ENCODE measurements around the gene ADCK1.

ADCK1 gene

GRCh38 chr14:77911356-77911755 is 111.4 kb downstream of the ADCK1 start (continued):
- TF ChIP-seq, protein P1, sequence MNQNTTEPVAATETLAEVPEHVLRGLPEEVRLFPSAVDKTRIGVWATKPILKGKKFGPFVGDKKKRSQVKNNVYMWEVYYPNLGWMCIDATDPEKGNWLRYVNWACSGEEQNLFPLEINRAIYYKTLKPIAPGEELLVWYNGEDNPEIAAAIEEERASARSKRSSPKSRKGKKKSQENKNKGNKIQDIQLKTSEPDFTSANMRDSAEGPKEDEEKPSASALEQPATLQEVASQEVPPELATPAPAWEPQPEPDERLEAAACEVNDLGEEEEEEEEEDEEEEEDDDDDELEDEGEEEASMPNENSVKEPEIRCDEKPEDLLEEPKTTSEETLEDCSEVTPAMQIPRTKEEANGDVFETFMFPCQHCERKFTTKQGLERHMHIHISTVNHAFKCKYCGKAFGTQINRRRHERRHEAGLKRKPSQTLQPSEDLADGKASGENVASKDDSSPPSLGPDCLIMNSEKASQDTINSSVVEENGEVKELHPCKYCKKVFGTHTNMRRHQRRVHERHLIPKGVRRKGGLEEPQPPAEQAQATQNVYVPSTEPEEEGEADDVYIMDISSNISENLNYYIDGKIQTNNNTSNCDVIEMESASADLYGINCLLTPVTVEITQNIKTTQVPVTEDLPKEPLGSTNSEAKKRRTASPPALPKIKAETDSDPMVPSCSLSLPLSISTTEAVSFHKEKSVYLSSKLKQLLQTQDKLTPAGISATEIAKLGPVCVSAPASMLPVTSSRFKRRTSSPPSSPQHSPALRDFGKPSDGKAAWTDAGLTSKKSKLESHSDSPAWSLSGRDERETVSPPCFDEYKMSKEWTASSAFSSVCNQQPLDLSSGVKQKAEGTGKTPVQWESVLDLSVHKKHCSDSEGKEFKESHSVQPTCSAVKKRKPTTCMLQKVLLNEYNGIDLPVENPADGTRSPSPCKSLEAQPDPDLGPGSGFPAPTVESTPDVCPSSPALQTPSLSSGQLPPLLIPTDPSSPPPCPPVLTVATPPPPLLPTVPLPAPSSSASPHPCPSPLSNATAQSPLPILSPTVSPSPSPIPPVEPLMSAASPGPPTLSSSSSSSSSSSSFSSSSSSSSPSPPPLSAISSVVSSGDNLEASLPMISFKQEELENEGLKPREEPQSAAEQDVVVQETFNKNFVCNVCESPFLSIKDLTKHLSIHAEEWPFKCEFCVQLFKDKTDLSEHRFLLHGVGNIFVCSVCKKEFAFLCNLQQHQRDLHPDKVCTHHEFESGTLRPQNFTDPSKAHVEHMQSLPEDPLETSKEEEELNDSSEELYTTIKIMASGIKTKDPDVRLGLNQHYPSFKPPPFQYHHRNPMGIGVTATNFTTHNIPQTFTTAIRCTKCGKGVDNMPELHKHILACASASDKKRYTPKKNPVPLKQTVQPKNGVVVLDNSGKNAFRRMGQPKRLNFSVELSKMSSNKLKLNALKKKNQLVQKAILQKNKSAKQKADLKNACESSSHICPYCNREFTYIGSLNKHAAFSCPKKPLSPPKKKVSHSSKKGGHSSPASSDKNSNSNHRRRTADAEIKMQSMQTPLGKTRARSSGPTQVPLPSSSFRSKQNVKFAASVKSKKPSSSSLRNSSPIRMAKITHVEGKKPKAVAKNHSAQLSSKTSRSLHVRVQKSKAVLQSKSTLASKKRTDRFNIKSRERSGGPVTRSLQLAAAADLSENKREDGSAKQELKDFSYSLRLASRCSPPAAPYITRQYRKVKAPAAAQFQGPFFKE (tag by site-specific recombination; IDR thresholded peaks at IDR 0.05; ENCODE audit: borderline replicate concordance): no peak
- TF ChIP-seq ZNF391 (tag by site-specific recombination; IDR thresholded peaks at IDR 0.05; ENCODE audit: borderline replicate concordance, low read depth) (no peak), EGR2 (tag by site-specific recombination; IDR thresholded peaks at IDR 0.05; ENCODE audit: low read depth) (no peak)

DNA sequence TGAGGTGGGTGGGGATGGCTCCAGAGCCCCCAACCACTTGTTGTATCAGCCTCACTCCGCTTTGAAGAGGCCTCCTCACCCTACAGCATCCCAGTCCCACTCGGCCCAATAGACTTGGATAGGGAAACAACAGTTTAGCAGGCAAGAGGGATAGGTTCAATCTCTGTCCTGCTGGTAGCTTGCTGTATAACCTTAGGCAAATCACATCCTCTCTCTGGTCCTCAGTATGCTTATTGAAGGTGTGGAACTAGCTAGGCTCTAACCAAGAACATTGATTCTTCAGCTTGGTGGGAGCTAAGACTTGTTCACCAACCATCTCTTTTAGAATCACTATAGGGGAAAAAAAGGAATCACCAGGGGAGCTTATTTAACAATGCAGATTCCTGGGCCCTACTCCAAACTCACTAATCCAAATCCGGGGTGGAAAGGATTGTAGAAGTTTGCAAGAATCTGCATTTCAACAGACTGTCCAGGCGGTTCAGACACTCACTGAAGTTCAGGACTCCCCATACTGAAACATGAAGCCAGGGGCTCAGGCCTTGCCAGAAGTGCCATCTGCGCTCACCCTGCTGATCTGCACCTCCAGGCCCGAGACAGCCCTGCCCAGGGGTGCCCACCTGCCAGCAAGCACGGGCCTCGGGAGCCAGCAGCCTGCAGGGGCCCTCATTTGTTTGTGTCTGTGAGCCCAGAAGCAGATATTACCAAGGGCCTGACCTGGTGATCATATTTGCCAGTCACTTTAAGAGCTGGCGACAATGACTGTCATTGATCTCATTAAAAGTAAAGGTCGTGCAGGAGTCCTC is 113.0 kb downstream of the ADCK1 start:
- Histone ChIP-seq H3K36me3 (ENCODE audit: control insufficient read depth in 2 of 2, insufficient read depth in 1 of 2, low read length in 2 of 2) (no peaks in the 10 kb centered on the region), H3K9me3 (ENCODE audit: control insufficient read depth, insufficient read depth, low read depth, low read length) (no peaks in the 10 kb centered on the region), H3K4me3 (ENCODE audit: low read depth, low read length) (no peak overlapping the region), H3K4me1 (ENCODE audit: control insufficient read depth, insufficient read depth, low read length) (no peaks in the 10 kb centered on the region), H3K27ac (ENCODE audit: extremely low read depth, low read depth, low read length) (no peak overlapping the region)
- CTCF ChIA-PET: no interaction called here
- TF ChIP-seq ZIC2 (tag by site-specific recombination; IDR thresholded peaks at IDR 0.05) (no peak), ZNF292 (tag by site-specific recombination; IDR thresholded peaks at IDR 0.05; ENCODE audit: borderline replicate concordance, low read depth) (no peak), IKZF3 (tag by site-specific recombination; IDR thresholded peaks at IDR 0.05) (no peak), ZNF266 (tag by site-specific recombination; IDR thresholded peaks at IDR 0.05; ENCODE audit: low read depth) (no peak), ZSCAN5A (tag by site-specific recombination; IDR thresholded peaks at IDR 0.05) (no peak), ATF2 (tag by site-specific recombination; IDR thresholded peaks at IDR 0.05; ENCODE audit: low read depth) (no peak), ZNF2 (tag by site-specific recombination; IDR thresholded peaks at IDR 0.05) (no peak), WT1 (tag by site-specific recombination; IDR thresholded peaks at IDR 0.05) (no peak), ZNF701 (tag by site-specific recombination; IDR thresholded peaks at IDR 0.05) (no peak), ZNF26 (tag by site-specific recombination; IDR thresholded peaks at IDR 0.05) (no peak), ZNF664 (tag by site-specific recombination; IDR thresholded peaks at IDR 0.05) (no peak), ZNF114 (tag by site-specific recombination; IDR thresholded peaks at IDR 0.05) (no peak), GLIS2 (tag by site-specific recombination; IDR thresholded peaks at IDR 0.05) (no peak), ZNF514 (tag by site-specific recombination; IDR thresholded peaks at IDR 0.05) (no peak), ZBTB8A (tag by site-specific recombination; IDR thresholded peaks at IDR 0.05) (no peak), ZNF214 (tag by site-specific recombination; IDR thresholded peaks at IDR 0.05; ENCODE audit: borderline replicate concordance) (no peak)
- TF ChIP-seq, protein P2, sequence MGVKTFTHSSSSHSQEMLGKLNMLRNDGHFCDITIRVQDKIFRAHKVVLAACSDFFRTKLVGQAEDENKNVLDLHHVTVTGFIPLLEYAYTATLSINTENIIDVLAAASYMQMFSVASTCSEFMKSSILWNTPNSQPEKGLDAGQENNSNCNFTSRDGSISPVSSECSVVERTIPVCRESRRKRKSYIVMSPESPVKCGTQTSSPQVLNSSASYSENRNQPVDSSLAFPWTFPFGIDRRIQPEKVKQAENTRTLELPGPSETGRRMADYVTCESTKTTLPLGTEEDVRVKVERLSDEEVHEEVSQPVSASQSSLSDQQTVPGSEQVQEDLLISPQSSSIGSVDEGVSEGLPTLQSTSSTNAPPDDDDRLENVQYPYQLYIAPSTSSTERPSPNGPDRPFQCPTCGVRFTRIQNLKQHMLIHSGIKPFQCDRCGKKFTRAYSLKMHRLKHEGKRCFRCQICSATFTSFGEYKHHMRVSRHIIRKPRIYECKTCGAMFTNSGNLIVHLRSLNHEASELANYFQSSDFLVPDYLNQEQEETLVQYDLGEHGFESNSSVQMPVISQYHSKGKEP (tag by site-specific recombination; IDR thresholded peaks at IDR 0.05): no peak
- POLR2A ChIA-PET: no interaction called here

All from HEK293 (cell line).